Measurements from ENCODE around the gene PDE11A. TPM values are rescaled to one million over a fixed set of nuclear protein-coding genes. Genes with fewer than 3 reads are reported as not detected.

PDE11A gene
- total and polyA plus RNA-seq, 2 of the 13 experiments (the other 11 are each of a cell fraction or from before 2014, with no cell fraction given) = 1.2 to 1.7 TPM

- Histone ChIP-seq H3K27me3 (ENCODE audit: control insufficient read depth in 1 of 2, insufficient read depth in 2 of 2, low read length in 2 of 2) (no peaks in the 10 kb centered on the region; a peak in 1 of 5 replicates), H4K20me1 (ENCODE audit: insufficient read depth, low read length) (no peaks in the 10 kb centered on the region), H3K27ac (ENCODE audit: extremely low read length, insufficient read depth, low read length) (no peak overlapping the region), H3K79me2 (ENCODE audit: insufficient read depth, low read length) (no peaks in the 10 kb centered on the region), H3K4me1 (ENCODE audit: insufficient read depth, low read length) (no peaks in the 10 kb centered on the region), H3K9me3 (ENCODE audit: low read length) (no peaks in the 10 kb centered on the region), H3K4me2 (ENCODE audit: low read depth, low read length) (no peak overlapping the region), H2AFZ (ENCODE audit: low read length) (no peak overlapping the region), H3K9ac (ENCODE audit: insufficient read depth, low read depth, low read length) (no peak overlapping the region), H3K36me3 (replicated peaks in 1 of 2; ENCODE audit: control insufficient read depth in 1 of 2, insufficient read depth in 2 of 2, low read length in 2 of 2) (no peaks in the 10 kb centered on the region), H3K4me3 (replicated peaks in 1 of 3; ENCODE audit: insufficient read depth in 1 of 3, low read depth in 2 of 3, low read length in 3 of 3) (no peak overlapping the region)
- WGBS (ENCODE audit: low lambda C conversion rate) = 20% methylated on average over 6 of the region's 6 CpGs
- ChIA-PET POLR2A (no interaction called here), CTCF (ENCODE audit: low intra/inter-chr PET ratio, low total read pairs) (no interaction called here)
- TF ChIP-seq CEBPB (IDR thresholded peaks at IDR 0.05; ENCODE audit: borderline replicate concordance, low read depth, low read length) = no peak
- no peak for TF ChIP-seq ZNF501 (CRISPR knock-in tag; IDR thresholded peaks at IDR 0.05)
- TF ChIP-seq PPARG (CRISPR knock-in tag; conservative IDR thresholded peaks at IDR 0.05) = no peak
- no peak for TF ChIP-seq ZNF570 (CRISPR knock-in tag; IDR thresholded peaks at IDR 0.05; ENCODE audit: borderline replicate concordance)
- TF ChIP-seq MIER2 (CRISPR knock-in tag; IDR thresholded peaks at IDR 0.05) = no peak
- TF ChIP-seq CENPX (CRISPR knock-in tag; IDR thresholded peaks at IDR 0.05) = no peak
- TF ChIP-seq TBX3 (IDR thresholded peaks at IDR 0.05; ENCODE audit: borderline replicate concordance) = no peak
- TF ChIP-seq EED (CRISPR knock-in tag; IDR thresholded peaks at IDR 0.05) = no peak
- no peak for TF ChIP-seq MNT (IDR thresholded peaks at IDR 0.05)
- no peak for TF ChIP-seq ETV5 (CRISPR knock-in tag; IDR thresholded peaks at IDR 0.05; ENCODE audit: borderline replicate concordance)
- TF ChIP-seq SAP130 (CRISPR knock-in tag; IDR thresholded peaks at IDR 0.05; ENCODE audit: low read depth) = no peak
- TF ChIP-seq GATAD2A (CRISPR knock-in tag; IDR thresholded peaks at IDR 0.05) = no peak
- TF ChIP-seq BHLHE40 (IDR thresholded peaks at IDR 0.05; ENCODE audit: low read length) = no peak
- TF ChIP-seq, protein P1, sequence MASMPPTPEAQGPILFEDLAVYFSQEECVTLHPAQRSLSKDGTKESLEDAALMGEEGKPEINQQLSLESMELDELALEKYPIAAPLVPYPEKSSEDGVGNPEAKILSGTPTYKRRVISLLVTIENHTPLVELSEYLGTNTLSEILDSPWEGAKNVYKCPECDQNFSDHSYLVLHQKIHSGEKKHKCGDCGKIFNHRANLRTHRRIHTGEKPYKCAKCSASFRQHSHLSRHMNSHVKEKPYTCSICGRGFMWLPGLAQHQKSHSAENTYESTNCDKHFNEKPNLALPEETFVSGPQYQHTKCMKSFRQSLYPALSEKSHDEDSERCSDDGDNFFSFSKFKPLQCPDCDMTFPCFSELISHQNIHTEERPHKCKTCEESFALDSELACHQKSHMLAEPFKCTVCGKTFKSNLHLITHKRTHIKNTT (CRISPR knock-in tag; IDR thresholded peaks at IDR 0.05) = no peak
- no TSS peak for BruUV-seq (replicated peaks)
- in situ Hi-C loops (cut with HindIII; ENCODE audit: extremely low pct_ligation_motif_present, low pct_unique_long_range_greater_than_20kb) = no loop called here
- no peak for FAIRE-seq
- intact Hi-C loops (cut with micrococcal nuclease; ENCODE audit: unreplicated experiment) = no loop called here
- ATAC-seq = no peak; the same call in 2 of the 3 replicates
- no peak for DNase-seq (ENCODE audit: low spot score)
These were observed 397.2 kb downstream of the PDE11A start for GRCh38 chr2:177675350-177675821.
